ENCODE data around the gene CUL9.

Gene CUL9

GRCh38 chr6:43174263-43175112 lies 7.5 kb upstream of the CUL9 start:
- peak overlapping the region; percentile 88 for H3K4me3 ChIP-seq (ENCODE audit: low read depth, low read length)
- peak; percentile 100 for DNase-seq (ENCODE audit: low read depth)
- TF ChIP-seq CTCF (conservative IDR thresholded peaks at IDR 0.05; ENCODE audit: low read depth, low read length), result peak; percentile 22

DNA sequence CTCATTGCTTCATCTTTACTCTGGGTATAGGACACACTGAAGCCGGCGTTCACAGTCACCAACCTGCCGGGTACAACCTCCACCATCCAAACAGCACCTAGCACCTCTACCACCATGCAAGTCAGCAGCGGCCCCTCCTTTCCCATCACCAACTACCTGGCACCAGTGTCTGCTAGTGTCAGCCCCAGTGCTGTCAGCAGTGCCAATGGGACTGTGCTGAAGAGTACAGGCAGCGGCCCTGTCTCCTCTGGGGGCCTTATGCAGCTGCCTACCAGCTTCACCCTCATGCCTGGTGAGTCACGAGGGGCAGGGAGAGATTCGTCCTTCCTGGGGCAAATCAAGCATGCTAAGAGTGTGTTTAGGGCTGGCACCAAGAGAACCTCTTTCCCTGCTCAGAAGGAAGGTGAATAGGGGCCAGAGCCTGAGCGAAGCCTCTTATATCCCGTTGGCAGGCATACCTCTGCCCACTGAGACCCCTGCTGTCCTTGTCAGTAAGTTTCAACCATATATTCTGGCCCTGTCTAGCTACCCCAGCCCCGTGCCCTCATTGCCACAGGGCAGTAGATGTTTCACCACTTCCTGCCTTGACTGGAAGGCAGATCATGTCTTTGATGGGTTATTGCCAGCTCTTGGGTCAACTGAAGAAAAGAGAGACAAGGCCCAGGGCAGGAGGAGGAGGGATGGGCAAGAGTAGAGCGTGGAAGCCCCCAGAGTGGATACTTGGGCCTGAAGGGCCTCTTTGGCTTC lies 6.1 kb upstream of the CUL9 start:
- no peak for TF ChIP-seq CTCF (conservative IDR thresholded peaks at IDR 0.05; ENCODE audit: low read depth, low read length)
- DNase-seq (ENCODE audit: low read depth), result no peak
- H3K4me3 ChIP-seq (ENCODE audit: low read depth, low read length), result no peak overlapping the region

GRCh38 chr6:43176423-43176786 lies 5.6 kb upstream of the CUL9 start:
- no peak overlapping the region for H3K4me3 ChIP-seq (ENCODE audit: low read depth, low read length)
- no peak for TF ChIP-seq CTCF (conservative IDR thresholded peaks at IDR 0.05; ENCODE audit: low read depth, low read length)
- no peak for DNase-seq (ENCODE audit: low read depth)

DNA sequence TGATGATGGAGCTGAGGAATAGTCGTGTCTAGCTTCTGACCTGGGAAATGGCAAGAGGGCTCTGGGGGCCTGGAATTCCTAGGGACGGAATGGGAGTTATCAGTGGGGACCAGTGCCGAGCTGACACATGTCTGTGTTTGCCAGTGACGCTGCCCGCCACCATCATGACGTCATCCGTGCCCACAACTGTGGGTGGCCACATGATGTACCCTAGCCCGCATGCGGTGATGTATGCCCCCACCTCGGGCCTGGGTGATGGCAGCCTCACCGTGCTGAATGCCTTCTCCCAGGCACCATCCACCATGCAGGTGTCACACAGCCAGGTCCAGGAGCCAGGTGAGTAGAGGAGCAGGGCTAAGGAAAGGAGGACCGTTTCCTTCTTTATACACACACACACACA lies 3.8 kb upstream of the CUL9 start:
- no peak overlapping the region for H3K4me3 ChIP-seq (ENCODE audit: low read depth, low read length)
- no peak for TF ChIP-seq CTCF (conservative IDR thresholded peaks at IDR 0.05; ENCODE audit: low read depth, low read length)
- DNase-seq (ENCODE audit: low read depth), result no peak

- no peak overlapping the region for H3K4me3 ChIP-seq (ENCODE audit: low read depth, low read length)
- DNase-seq (ENCODE audit: low read depth), result no peak
- no peak for TF ChIP-seq CTCF (conservative IDR thresholded peaks at IDR 0.05; ENCODE audit: low read depth, low read length)
Observed at GRCh38 chr6:43178951-43179830, 2.8 kb upstream of the CUL9 start.

GRCh38 chr6:43180058-43180457 lies 1.9 kb upstream of the CUL9 start:
- no peak overlapping the region for H3K4me3 ChIP-seq (ENCODE audit: low read depth, low read length)
- DNase-seq (ENCODE audit: low read depth), result no peak
- no peak for TF ChIP-seq CTCF (conservative IDR thresholded peaks at IDR 0.05; ENCODE audit: low read depth, low read length)
